ENCODE measurements around the gene CTSE. TPM values are rescaled to one million over a fixed set of nuclear protein-coding genes. Genes with fewer than 3 reads are reported as not detected.

Gene CTSE
- total RNA-seq, 1 donor from 2014 or later = not detected

GRCh38 chr1:205994346-205994745 is 29.3 kb downstream of the CTSE start:
- peaks cover 5% of the 10 kb centered on the region for H3K9me3 Mint-ChIP-seq
- no peaks in the 10 kb centered on the region for H3K4me1 Mint-ChIP-seq
- no peak overlapping the region for H3K27ac Mint-ChIP-seq

GRCh38 chr1:205993068-205993467 is 30.6 kb downstream of the CTSE start:
- Mint-ChIP-seq H3K27me3 (ENCODE audit: low read depth) (peaks cover 10% of the 10 kb centered on the region), H3K36me3 (no peaks in the 10 kb centered on the region), H3K4me1 (no peaks in the 10 kb centered on the region), H3K4me3 (no peak overlapping the region), H3K9me3 (no peaks in the 10 kb centered on the region), H3K27ac (no peak overlapping the region)
- no peak for TF ChIP-seq CTCF (IDR thresholded peaks at IDR 0.05; ENCODE audit: unreplicated experiment)
- no peak for DNase-seq (ENCODE audit: low spot score in 2 of 2, unreplicated experiment in 2 of 2)

More at GRCh38 chr1:205994346-205994745, 29.3 kb downstream of the CTSE start:
- no peaks in the 10 kb centered on the region for H3K36me3 Mint-ChIP-seq
- no peak overlapping the region for H3K4me3 Mint-ChIP-seq
- peaks cover 10% of the 10 kb centered on the region for H3K27me3 Mint-ChIP-seq (ENCODE audit: low read depth)
- TF ChIP-seq CTCF (IDR thresholded peaks at IDR 0.05; ENCODE audit: unreplicated experiment) = no peak
- DNase-seq (ENCODE audit: low spot score in 2 of 2, unreplicated experiment in 2 of 2) = no peak

- Mint-ChIP-seq H3K27ac (no peak overlapping the region), H3K36me3 (no peaks in the 10 kb centered on the region), H3K27me3 (ENCODE audit: low read depth) (peaks cover 10% of the 10 kb centered on the region), H3K4me1 (no peaks in the 10 kb centered on the region), H3K4me3 (no peak overlapping the region), H3K9me3 (no peaks in the 10 kb centered on the region)
- no peak for TF ChIP-seq CTCF (IDR thresholded peaks at IDR 0.05; ENCODE audit: unreplicated experiment)
- DNase-seq (ENCODE audit: low spot score in 2 of 2, unreplicated experiment in 2 of 2) = no peak
Observed at GRCh38 chr1:205992218-205992882, 31.3 kb downstream of the CTSE start.

GRCh38 chr1:205991237-205991636 is 32.5 kb downstream of the CTSE start:
- no peaks in the 10 kb centered on the region for H3K36me3 Mint-ChIP-seq
- H3K9me3 Mint-ChIP-seq = no peaks in the 10 kb centered on the region
- H3K27ac Mint-ChIP-seq = no peak overlapping the region
- DNase-seq (ENCODE audit: low spot score in 2 of 2, unreplicated experiment in 2 of 2) = no peak
- no peak for TF ChIP-seq CTCF (IDR thresholded peaks at IDR 0.05; ENCODE audit: unreplicated experiment)
- peaks cover 10% of the 10 kb centered on the region for H3K27me3 Mint-ChIP-seq (ENCODE audit: low read depth)
- H3K4me3 Mint-ChIP-seq = no peak overlapping the region
- H3K4me1 Mint-ChIP-seq = peaks cover 3% of the 10 kb centered on the region

- Mint-ChIP-seq H3K9me3 (no peaks in the 10 kb centered on the region), H3K4me1 (peaks cover 3% of the 10 kb centered on the region), H3K36me3 (no peaks in the 10 kb centered on the region), H3K4me3 (no peak overlapping the region), H3K27me3 (ENCODE audit: low read depth) (peaks cover 10% of the 10 kb centered on the region), H3K27ac (no peak overlapping the region)
- no peak for DNase-seq (ENCODE audit: low spot score in 2 of 2, unreplicated experiment in 2 of 2)
- TF ChIP-seq CTCF (IDR thresholded peaks at IDR 0.05; ENCODE audit: unreplicated experiment) = no peak
Observed at GRCh38 chr1:205990226-205990625, 33.5 kb downstream of the CTSE start.
